WTC11 (cell line): Measurements from ENCODE around the gene NSFL1C. TPM values are rescaled to one million over a fixed set of nuclear protein-coding genes. Genes with fewer than 3 reads are reported as not detected.

Experiments
- ATAC-seq: fragments of 200-7000 bp; cut with Tn5 transposase; 2 replicates; pipeline ENCODE4 v1.10.0; 2021; ENCODE audit warnings: mild to moderate bottlenecking, moderate library complexity
- CTCF ChIA-PET: fragments of 300-600 bp; sonication (Branson Sonifier 250); formaldehyde crosslinking; loops from one replicate; lab custom pipeline; 2021; ENCODE audit warnings: antibody characterized with exemption; lab: Charles Lee
- POLR2A ChIA-PET: fragments of 350-600 bp; sonication (Branson Sonifier 250); formaldehyde crosslinking; loops from one replicate; lab custom pipeline; 2021; ENCODE audit warnings: antibody characterized with exemption; lab: Charles Lee
- DNase-seq: peaks from one replicate; pipeline ENCODE4 v3.0.0; 2021; ENCODE audit warnings: low spot score
- H3K27ac Mint-ChIP-seq: 2 replicates; pipeline ENCODE4 v1.8.0; 2021; ENCODE audit warnings: mixed read lengths
- H3K27me3 Mint-ChIP-seq: 2 replicates; pipeline ENCODE4 v1.8.0; 2021; ENCODE audit warnings: low read depth, mild to moderate bottlenecking, moderate library complexity, mixed read lengths
- H3K36me3 Mint-ChIP-seq: 2 replicates; pipeline ENCODE4 v1.8.0; 2021; ENCODE audit warnings: mixed read lengths
- H3K4me1 Mint-ChIP-seq: 2 replicates; pipeline ENCODE4 v1.8.0; 2022; ENCODE audit warnings: mixed read lengths
- H3K4me3 Mint-ChIP-seq: 2 replicates; pipeline ENCODE4 v1.8.0; 2021; ENCODE audit warnings: mild to moderate bottlenecking, moderate library complexity, mixed read lengths
- H3K9me3 Mint-ChIP-seq: 2 replicates; pipeline ENCODE4 v1.8.0; 2021; ENCODE audit warnings: mixed read lengths
- AFF4 ChIP-seq: sonication (generic); formaldehyde crosslinking; IDR thresholded peaks from 2 replicates; pipeline ENCODE4 v1.8.1; 2023; ENCODE audit warnings: mild to moderate bottlenecking, missing genetic modification reagents, borderline replicate concordance
- ATF3 ChIP-seq: sonication (generic); formaldehyde crosslinking; conservative IDR thresholded peaks from 2 replicates; pipeline ENCODE4 v1.8.1; 2022; ENCODE audit warnings: mild to moderate bottlenecking, missing genetic modification reagents
- ATF6 ChIP-seq: sonication (generic); formaldehyde crosslinking; IDR thresholded peaks from 2 replicates; pipeline ENCODE4 v1.8.1; 2023; ENCODE audit warnings: mild to moderate bottlenecking, missing genetic modification reagents
- CREB1 ChIP-seq: sonication (generic); formaldehyde crosslinking; IDR thresholded peaks from 2 replicates; pipeline ENCODE4 v1.8.0; 2023; ENCODE audit warnings: mild to moderate bottlenecking, missing genetic modification reagents
- FOXJ3 ChIP-seq: sonication (generic); formaldehyde crosslinking; IDR thresholded peaks from 2 replicates; pipeline ENCODE4 v1.9.0; 2021; ENCODE audit warnings: missing genetic modification reagents, mild to moderate bottlenecking, borderline replicate concordance
- GABPB1 ChIP-seq: sonication (generic); formaldehyde crosslinking; IDR thresholded peaks from 2 replicates; pipeline ENCODE4 v1.8.1; 2023; ENCODE audit warnings: mild to moderate bottlenecking, missing genetic modification reagents
- GRHL2 ChIP-seq: fragments of 250-450 bp; sonication (Bioruptor Pico); IDR thresholded peaks from 2 replicates; pipeline ENCODE4 v1.8.0; 2022; ENCODE audit warnings: mild to moderate bottlenecking, moderate library complexity; ENCODE audit not compliant: insufficient replicate concordance, severe bottlenecking
- HMGXB4 ChIP-seq: sonication (generic); formaldehyde crosslinking; IDR thresholded peaks from 2 replicates; pipeline ENCODE4 v1.8.1; 2023; ENCODE audit warnings: mild to moderate bottlenecking, moderate library complexity, missing genetic modification reagents
- JAZF1 ChIP-seq: fragments of 250-450 bp; sonication (Bioruptor Pico); IDR thresholded peaks from 2 replicates; pipeline ENCODE4 v1.9.0; 2021; ENCODE audit warnings: moderate library complexity, mild to moderate bottlenecking, inconsistent platforms
- KAT7 ChIP-seq: sonication (generic); formaldehyde crosslinking; IDR thresholded peaks from 2 replicates; pipeline ENCODE4 v1.8.1; 2023; ENCODE audit warnings: missing genetic modification reagents, mild to moderate bottlenecking, borderline replicate concordance
- MAX ChIP-seq: sonication (generic); formaldehyde crosslinking; IDR thresholded peaks from 2 replicates; pipeline ENCODE4 v1.8.0; 2022; ENCODE audit warnings: mild to moderate bottlenecking, missing genetic modification reagents
- NFATC4 ChIP-seq: fragments of 250-450 bp; sonication (Bioruptor Pico); IDR thresholded peaks from 2 replicates; pipeline ENCODE4 v1.9.0; 2021; ENCODE audit warnings: mild to moderate bottlenecking
- PREB ChIP-seq: sonication (generic); formaldehyde crosslinking; IDR thresholded peaks from 2 replicates; pipeline ENCODE4 v1.8.1; 2022; ENCODE audit warnings: mild to moderate bottlenecking, missing genetic modification reagents, moderate library complexity, borderline replicate concordance
- SMAD3 ChIP-seq: sonication (generic); formaldehyde crosslinking; IDR thresholded peaks from 2 replicates; pipeline ENCODE4 v1.8.0; 2022; ENCODE audit warnings: missing genetic modification reagents, mild to moderate bottlenecking, borderline replicate concordance
- SOX15 ChIP-seq: fragments of 250-450 bp; sonication (Bioruptor Pico); IDR thresholded peaks from 2 replicates; pipeline ENCODE4 v1.9.0; 2021; ENCODE audit warnings: mild to moderate bottlenecking
- TEAD1 ChIP-seq: sonication (generic); formaldehyde crosslinking; IDR thresholded peaks from 2 replicates; pipeline ENCODE4 v1.8.0; 2022; ENCODE audit warnings: mild to moderate bottlenecking, missing genetic modification reagents
- USF1 ChIP-seq: sonication (generic); formaldehyde crosslinking; IDR thresholded peaks from 2 replicates; pipeline ENCODE4 v1.8.0; 2022; ENCODE audit warnings: mild to moderate bottlenecking, missing genetic modification reagents
- ZBTB21 ChIP-seq: sonication (generic); formaldehyde crosslinking; IDR thresholded peaks from 2 replicates; pipeline ENCODE4 v1.8.1; 2023; ENCODE audit warnings: mild to moderate bottlenecking, missing genetic modification reagents, borderline replicate concordance
- ZNF423 ChIP-seq: fragments of 250-450 bp; sonication (Bioruptor Pico); IDR thresholded peaks from 2 replicates; pipeline ENCODE4 v2.1.2; 2022; ENCODE audit warnings: mild to moderate bottlenecking, moderate library complexity
- total RNA-seq: library from RNA; stranded (reverse); gene quantifications from 3 replicates; pipeline ENCODE4 v1.2.3, GENCODE V29; 2021

The NSFL1C gene
- total RNA-seq, 1 experiment from 2014 or later: 85.5 TPM

- no peak for TF ChIP-seq CREB1 (CRISPR knock-in tag)
- TF ChIP-seq GABPB1 (CRISPR knock-in tag): no peak
- no peak for TF ChIP-seq NFATC4 (CRISPR knock-in tag)
Measured at GRCh38 chr20:1448081-1448620, 18.5 kb downstream of the NSFL1C start (continued).

- Mint-ChIP-seq H3K4me3 (no peak overlapping the region), H3K9me3 (peaks cover 7% of the 10 kb centered on the region), H3K36me3 (peaks cover 95% of the 10 kb centered on the region), H3K27ac (no peak overlapping the region), H3K27me3 (no peaks in the 10 kb centered on the region), H3K4me1 (no peaks in the 10 kb centered on the region)
- ATAC-seq (no peak), DNase-seq (no peak)
- CTCF ChIA-PET: no interaction called here
- no peak for TF ChIP-seq FOXJ3 (CRISPR knock-in tag)
- POLR2A ChIA-PET: interaction anchor here (0.7 kb wide), 1 partner anchor 362 kb away, joined by 3 read pairs; no protein-coding TSS in a partner anchor
Measured at GRCh38 chr20:1446536-1446935, 20.1 kb downstream of the NSFL1C start.

GRCh38 chr20:1443085-1443484 is 23.6 kb downstream of the NSFL1C start:
- ChIA-PET POLR2A (no interaction called here), CTCF (interaction anchor here (0.8 to 1.2 kb wide), 2 partner anchors 19 to 23 kb away, joined by 3 read pairs; partner anchors contain the start of gene NSFL1C)
- Mint-ChIP-seq H3K27ac (no peak overlapping the region), H3K9me3 (no peaks in the 10 kb centered on the region), H3K4me3 (no peak overlapping the region), H3K4me1 (peaks cover 3% of the 10 kb centered on the region; the same call in 1 of the 2 replicates), H3K27me3 (no peaks in the 10 kb centered on the region), H3K36me3 (peaks cover 62% of the 10 kb centered on the region)
- ATAC-seq: no peak
- no peak for DNase-seq
- TF ChIP-seq ATF3 (CRISPR knock-in tag): no peak
- TF ChIP-seq PREB: no peak
- TF ChIP-seq USF1 (CRISPR knock-in tag): no peak
- TF ChIP-seq ZNF423 (CRISPR knock-in tag): no peak
- no peak for TF ChIP-seq SOX15 (CRISPR knock-in tag)
- TF ChIP-seq AFF4 (CRISPR knock-in tag): no peak
- no peak for TF ChIP-seq MAX (CRISPR knock-in tag)
- TF ChIP-seq GRHL2 (CRISPR knock-in tag): no peak
- TF ChIP-seq ZBTB21: no peak
- no peak for TF ChIP-seq TEAD1 (CRISPR knock-in tag)
- TF ChIP-seq JAZF1 (CRISPR knock-in tag): no peak
- TF ChIP-seq HMGXB4 (CRISPR knock-in tag): no peak
- no peak for TF ChIP-seq KAT7 (CRISPR knock-in tag)
- TF ChIP-seq ATF6: no peak
- TF ChIP-seq SMAD3 (CRISPR knock-in tag): no peak
